Measurements from ENCODE around the gene SH3RF3. TPM values are rescaled to one million over a fixed set of nuclear protein-coding genes. Genes with fewer than 3 reads are reported as not detected.

The SH3RF3 gene
- total and polyA plus RNA-seq, 9 of the 15 experiments (the other 6 are each of a cell fraction or from before 2014, with no cell fraction given) = 0.02 TPM; not detected in 8

- CTCF ChIA-PET (ENCODE audit: low intra/inter-chr PET ratio) = no interaction called here
- in situ Hi-C loops (cut with MboI) = no loop called here
These were observed 210.5 kb downstream of the SH3RF3 start for GRCh38 chr2:109339519-109339966.

GRCh38 chr2:109340381-109340780, 211.4 kb downstream of the SH3RF3 start:
- in situ Hi-C loops (cut with MboI) (no loop called here), intact Hi-C loops (cut with micrococcal nuclease) (no loop called here)
- no peaks in the 10 kb centered on the region for H3K79me2 ChIP-seq (ENCODE audit: control insufficient read depth, insufficient read depth, low read length)
- no peak overlapping the region for H2AFZ ChIP-seq (ENCODE audit: low read depth, low read length)
- no peaks in the 10 kb centered on the region for H3K9me1 ChIP-seq (ENCODE audit: control insufficient read depth, insufficient read depth, low read length)
- FAIRE-seq (no peak), ATAC-seq (no peak), DNase-seq (ENCODE audit: extremely low read depth in 1 of 4, low spot score in 3 of 4) (no peak)
- TF ChIP-seq ZNF717 (CRISPR knock-in tag; IDR thresholded peaks at IDR 0.05) = no peak
- TF ChIP-seq ZBED1 (IDR thresholded peaks at IDR 0.05) = no peak
- TF ChIP-seq ZFP91 (CRISPR knock-in tag; IDR thresholded peaks at IDR 0.05) = no peak
- no peak for TF ChIP-seq ZSCAN29 (IDR thresholded peaks at IDR 0.05)
- no peaks in the 10 kb centered on the region; a peak in 1 of 5 replicates for H3K4me1 ChIP-seq (replicated peaks in 1 of 2; ENCODE audit: control insufficient read depth in 2 of 2, insufficient read depth in 2 of 2, low read length in 2 of 2)
- no peak overlapping the region for H3K9ac ChIP-seq (ENCODE audit: insufficient read depth in 1 of 2, low read depth in 2 of 2, low read length in 2 of 2)
- H3K27me3 ChIP-seq (ENCODE audit: control insufficient read depth in 2 of 2, insufficient read depth in 2 of 2, low read length in 2 of 2) = peaks cover 19 to 64% of the 10 kb centered on the region in 2 experiments; a peak in 4 of 5 replicates
- no peak overlapping the region for H3K27ac ChIP-seq (ENCODE audit: extremely low read depth, low read depth, low read length)
- H3K9me3 ChIP-seq (replicated peaks; ENCODE audit: control insufficient read depth, insufficient read depth, low read depth, low read length) = no peaks in the 10 kb centered on the region
- H3K36me3 ChIP-seq (ENCODE audit: control insufficient read depth, insufficient read depth, low read length) = no peaks in the 10 kb centered on the region
- no TSS peak for BruUV-seq (replicated peaks)
- 2% methylated on average over 4 of the region's 4 CpGs for WGBS (ENCODE audit: insufficient coverage, low coverage, missing lambda C conversion rate)
- CTCF ChIA-PET (ENCODE audit: low intra/inter-chr PET ratio) = no interaction called here
- POLR2A ChIA-PET = no interaction called here
- H3K4me2 ChIP-seq (ENCODE audit: insufficient read depth, low read length) = no peak overlapping the region
- no peak overlapping the region for H3K4me3 ChIP-seq
- H4K20me1 ChIP-seq (replicated peaks; ENCODE audit: control insufficient read depth, insufficient read depth, low read length) = 0 out of 2 replicates have a peak, but pooled peaks cover 4% of the 10 kb centered on the region

More at GRCh38 chr2:109339519-109339966, 210.5 kb downstream of the SH3RF3 start:
- FAIRE-seq (no peak), ATAC-seq (no peak), DNase-seq (ENCODE audit: extremely low read depth in 1 of 4, low spot score in 3 of 4) (no peak)
- Histone ChIP-seq H3K79me2 (ENCODE audit: control insufficient read depth, insufficient read depth, low read length) (no peaks in the 10 kb centered on the region), H3K9me1 (ENCODE audit: control insufficient read depth, insufficient read depth, low read length) (no peaks in the 10 kb centered on the region), H3K9ac (ENCODE audit: insufficient read depth in 1 of 2, low read depth in 2 of 2, low read length in 2 of 2) (no peak overlapping the region), H3K4me1 (replicated peaks in 1 of 2; ENCODE audit: control insufficient read depth in 2 of 2, insufficient read depth in 2 of 2, low read length in 2 of 2) (no peaks in the 10 kb centered on the region; a peak in 1 of 5 replicates), H3K4me2 (ENCODE audit: insufficient read depth, low read length) (no peak overlapping the region), H4K20me1 (replicated peaks; ENCODE audit: control insufficient read depth, insufficient read depth, low read length) (0 out of 2 replicates have a peak, but pooled peaks cover 3% of the 10 kb centered on the region), H3K27ac (ENCODE audit: extremely low read depth, low read depth, low read length) (no peak overlapping the region), H3K27me3 (ENCODE audit: control insufficient read depth in 2 of 2, insufficient read depth in 2 of 2, low read length in 2 of 2) (peaks cover 21 to 64% of the 10 kb centered on the region in 2 experiments; a peak in 4 of 5 replicates), H3K36me3 (ENCODE audit: control insufficient read depth, insufficient read depth, low read length) (no peaks in the 10 kb centered on the region), H2AFZ (ENCODE audit: low read depth, low read length) (no peak overlapping the region), H3K9me3 (replicated peaks; ENCODE audit: control insufficient read depth, insufficient read depth, low read depth, low read length) (no peaks in the 10 kb centered on the region), H3K4me3 (no peak overlapping the region)
- intact Hi-C loops (cut with micrococcal nuclease) = no loop called here
- WGBS (ENCODE audit: insufficient coverage, low coverage, missing lambda C conversion rate) = 0% methylated on average over 6 of the region's 6 CpGs
- no TSS peak for BruUV-seq (replicated peaks)
- no peak for TF ChIP-seq FIP1L1 (IDR thresholded peaks at IDR 0.05; ENCODE audit: low read depth, low read length, poor library complexity, severe bottlenecking)
- POLR2A ChIA-PET = no interaction called here
